K562 (cell line): Measurements from ENCODE around the gene HOXB5. TPM values are rescaled to one million over a fixed set of nuclear protein-coding genes. Genes with fewer than 3 reads are reported as not detected.

Experiments used
- ARNT ChIP-seq, 2 experiments: fragments of 450-650 bp; IDR thresholded peaks; 2 replicates each; pipeline ENCODE4 v1.6.1; 2016; ENCODE audit warnings: mild to moderate bottlenecking in 1 of 2
- CBFA2T3 ChIP-seq: fragments of 450-650 bp; IDR thresholded peaks from 2 replicates; pipeline ENCODE4 v1.6.1; 2017
- FOXP1 ChIP-seq: sonication (generic); formaldehyde crosslinking; IDR thresholded peaks from 2 replicates; pipeline ENCODE4 v1.8.0; 2022; ENCODE audit warnings: mild to moderate bottlenecking, missing genetic modification reagents
- HMG20B ChIP-seq: fragments of 250-450 bp; sonication (Bioruptor Pico); IDR thresholded peaks from 2 replicates; pipeline ENCODE4 v1.5.0; 2021; ENCODE audit warnings: mild to moderate bottlenecking
- LARP7 ChIP-seq: fragments of 450-650 bp; IDR thresholded peaks from 2 replicates; pipeline ENCODE4 v1.6.1; 2016
- MECOM ChIP-seq: fragments of 250-450 bp; sonication (Bioruptor Pico); IDR thresholded peaks from 2 replicates; pipeline ENCODE4 v1.8.0; 2022; ENCODE audit warnings: inconsistent platforms
- RB1 ChIP-seq: fragments of 450-650 bp; IDR thresholded peaks from 2 replicates; pipeline ENCODE4 v1.6.1; 2017; ENCODE audit warnings: low read depth, mild to moderate bottlenecking
- TAF7 ChIP-seq: fragments of 450-650 bp; IDR thresholded peaks from 2 replicates; pipeline ENCODE4 v1.6.1; 2016; ENCODE audit warnings: missing genetic modification characterization, missing compliant biosample characterization
- TARDBP ChIP-seq: fragments of 450-650 bp; IDR thresholded peaks from 2 replicates; pipeline ENCODE4 v1.6.1; 2016
- U2AF2 ChIP-seq: fragments of 200-400 bp; formaldehyde crosslinking; optimal IDR thresholded peaks from 2 replicates; pipeline ENCODE3; 2017; ENCODE audit warnings: low read depth, mild to moderate bottlenecking, low read length
- XRCC4 ChIP-seq: IDR thresholded peaks from one replicate; pipeline ENCODE4 v1.6.1; 2011; ENCODE audit not compliant: insufficient read depth, insufficient read length; ENCODE audit errors: extremely low read depth
- ZNF134 ChIP-seq: fragments of 250-450 bp; sonication (Bioruptor Pico); conservative IDR thresholded peaks from 2 replicates; pipeline ENCODE4 v1.4.0; 2020
- ZNF282 ChIP-seq: sonication (generic); formaldehyde crosslinking; IDR thresholded peaks from 2 replicates; pipeline ENCODE4 v1.8.1; 2023; ENCODE audit warnings: missing genetic modification reagents
- ZNF551 ChIP-seq: fragments of 250-450 bp; sonication (Bioruptor Pico); IDR thresholded peaks from 2 replicates; pipeline ENCODE4 v1.5.0; 2021; ENCODE audit warnings: mild to moderate bottlenecking, moderate library complexity
- ZNF778 ChIP-seq: fragments of 450-650 bp; formaldehyde crosslinking; IDR thresholded peaks from 2 replicates; pipeline ENCODE4 v1.4.0; 2020; ENCODE audit warnings: mild to moderate bottlenecking, moderate library complexity
- polyA plus RNA-seq, 8 experiments: library from polyadenylated mRNA; depleted of rRNA in 4 of 8; stranded (reverse) in 5 of 8; unstranded in 3 of 8; fragments of >200 nt; fragmentation: Nextera tagmentation in 2 of 8; fragmentation: Illumina TruSeq in 1 of 8; extraction: Ambion mirVana in 2 of 8; extraction: Trizol in 1 of 8; gene quantifications; 2 replicates each; pipeline versions ENCODE4 v1.2.1 to v1.2.3, GENCODE V29; 2011 to 2014; ENCODE audit warnings: inconsistent platforms in 1 of 8, missing spikeins in 1 of 8
- total RNA-seq, 7 experiments: library from RNA; depleted of rRNA in 6 of 7; stranded (reverse); fragments of >200 nt in 6 of 7; fragmentation: Illumina TruSeq in 2 of 7; extraction: Trizol in 2 of 7; gene quantifications; 2 replicates each; pipeline versions ENCODE4 v1.2.1 to v1.2.3, GENCODE V29; 2011 to 2021; ENCODE audit warnings: low replicate concordance in 1 of 7
- TF ChIP-seq, protein P1 (sequence below): fragments of 250-450 bp; sonication (Bioruptor Pico); IDR thresholded peaks from 2 replicates; pipeline ENCODE4 v1.8.0; 2021; ENCODE audit warnings: borderline replicate concordance, mild to moderate bottlenecking, moderate library complexity; ENCODE audit not compliant: poor library complexity, severe bottlenecking
- TF ChIP-seq, protein P2 (sequence below): sonication (generic); formaldehyde crosslinking; IDR thresholded peaks from 2 replicates; pipeline ENCODE4 v1.8.0; 2022; ENCODE audit warnings: mild to moderate bottlenecking, missing genetic modification reagents
- TF ChIP-seq, protein P3 (sequence below): fragments of 450-650 bp; formaldehyde crosslinking; IDR thresholded peaks from 2 replicates; pipeline ENCODE4 v1.4.0; 2020; ENCODE audit warnings: mild to moderate bottlenecking, moderate library complexity
- TF ChIP-seq, protein P4 (sequence below): fragments of 250-450 bp; sonication (Bioruptor Pico); IDR thresholded peaks from 2 replicates; pipeline ENCODE4 v1.5.0; 2021
- TF ChIP-seq, protein P5 (sequence below): sonication (generic); formaldehyde crosslinking; IDR thresholded peaks from 2 replicates; pipeline ENCODE4 v1.8.0; 2023; ENCODE audit warnings: missing genetic modification reagents, mild to moderate bottlenecking, borderline replicate concordance

Gene HOXB5
- total and polyA plus RNA-seq, 9 of the 15 experiments (the other 6 are each of a cell fraction or from before 2014, with no cell fraction given), result 0.24 to 2.7 (median 0.65) TPM

DNA sequence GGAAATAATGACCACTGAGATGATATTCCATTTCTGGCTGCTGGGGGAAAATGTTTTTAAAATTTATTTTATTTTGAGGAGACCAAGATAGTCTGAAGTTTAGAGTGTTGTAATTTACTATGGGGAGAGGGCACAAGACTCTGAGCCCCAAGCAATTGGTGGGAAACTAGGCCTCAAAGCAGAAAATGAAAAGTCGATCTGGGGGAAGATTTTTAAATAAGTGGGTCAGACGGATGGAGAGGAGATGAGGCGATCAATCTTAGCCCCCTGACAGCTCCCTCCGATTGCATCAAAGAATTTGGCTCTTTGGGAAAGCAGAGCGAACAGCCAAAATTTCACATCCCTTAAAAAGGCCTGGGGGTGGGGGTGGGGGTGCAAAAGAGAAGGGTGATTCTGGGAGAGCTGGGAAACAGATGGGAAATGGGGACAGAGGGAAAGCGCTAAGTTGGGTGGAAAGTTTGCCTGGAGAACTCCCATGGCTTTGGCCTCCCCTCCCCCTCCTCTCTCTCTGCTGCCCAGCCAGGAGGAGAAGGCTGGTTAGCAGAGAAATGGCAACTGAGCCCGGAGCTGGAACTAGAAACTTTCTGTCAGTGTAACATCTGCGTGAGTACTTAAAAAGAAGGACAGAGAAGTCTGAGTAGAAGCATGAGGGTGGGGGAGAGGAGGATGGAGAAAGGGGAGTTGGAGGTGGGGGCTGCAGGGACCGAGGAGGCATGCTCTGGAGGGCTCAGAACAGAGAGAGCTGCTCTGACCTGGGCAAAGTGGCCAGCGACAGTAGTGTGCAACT, 47.2 kb downstream of the HOXB5 start (continued):
- TF ChIP-seq, protein P1, sequence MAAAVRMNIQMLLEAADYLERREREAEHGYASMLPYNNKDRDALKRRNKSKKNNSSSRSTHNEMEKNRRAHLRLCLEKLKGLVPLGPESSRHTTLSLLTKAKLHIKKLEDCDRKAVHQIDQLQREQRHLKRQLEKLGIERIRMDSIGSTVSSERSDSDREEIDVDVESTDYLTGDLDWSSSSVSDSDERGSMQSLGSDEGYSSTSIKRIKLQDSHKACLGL, result no peak
- TF ChIP-seq HMG20B (CRISPR knock-in tag), result peak; percentile 56; the same call in 1 of the 2 replicates
- no peak for TF ChIP-seq MECOM (CRISPR knock-in tag)
- 0 out of 2 replicates have a peak, but pooled peaks have one; percentile 50 for TF ChIP-seq LARP7
- TF ChIP-seq TARDBP, result no peak
- TF ChIP-seq ZNF134 (CRISPR knock-in tag), result no peak
- TF ChIP-seq, protein P2, sequence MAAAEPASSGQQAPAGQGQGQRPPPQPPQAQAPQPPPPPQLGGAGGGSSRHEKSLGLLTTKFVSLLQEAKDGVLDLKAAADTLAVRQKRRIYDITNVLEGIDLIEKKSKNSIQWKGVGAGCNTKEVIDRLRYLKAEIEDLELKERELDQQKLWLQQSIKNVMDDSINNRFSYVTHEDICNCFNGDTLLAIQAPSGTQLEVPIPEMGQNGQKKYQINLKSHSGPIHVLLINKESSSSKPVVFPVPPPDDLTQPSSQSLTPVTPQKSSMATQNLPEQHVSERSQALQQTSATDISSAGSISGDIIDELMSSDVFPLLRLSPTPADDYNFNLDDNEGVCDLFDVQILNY (CRISPR knock-in tag), result no peak
- no peak for TF ChIP-seq CBFA2T3
- no peak for TF ChIP-seq ZNF282
- TF ChIP-seq, protein P3, sequence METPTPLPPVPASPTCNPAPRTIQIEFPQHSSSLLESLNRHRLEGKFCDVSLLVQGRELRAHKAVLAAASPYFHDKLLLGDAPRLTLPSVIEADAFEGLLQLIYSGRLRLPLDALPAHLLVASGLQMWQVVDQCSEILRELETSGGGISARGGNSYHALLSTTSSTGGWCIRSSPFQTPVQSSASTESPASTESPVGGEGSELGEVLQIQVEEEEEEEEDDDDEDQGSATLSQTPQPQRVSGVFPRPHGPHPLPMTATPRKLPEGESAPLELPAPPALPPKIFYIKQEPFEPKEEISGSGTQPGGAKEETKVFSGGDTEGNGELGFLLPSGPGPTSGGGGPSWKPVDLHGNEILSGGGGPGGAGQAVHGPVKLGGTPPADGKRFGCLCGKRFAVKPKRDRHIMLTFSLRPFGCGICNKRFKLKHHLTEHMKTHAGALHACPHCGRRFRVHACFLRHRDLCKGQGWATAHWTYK (CRISPR knock-in tag), result peak; percentile 16; the same call in 1 of the 2 replicates
- no peak for TF ChIP-seq XRCC4
- TF ChIP-seq ZNF778, result no peak
- no peak for TF ChIP-seq FOXP1 (CRISPR knock-in tag)
- TF ChIP-seq ARNT (IDR thresholded peaks at IDR 0.05), result no peak
- TF ChIP-seq, protein P4, sequence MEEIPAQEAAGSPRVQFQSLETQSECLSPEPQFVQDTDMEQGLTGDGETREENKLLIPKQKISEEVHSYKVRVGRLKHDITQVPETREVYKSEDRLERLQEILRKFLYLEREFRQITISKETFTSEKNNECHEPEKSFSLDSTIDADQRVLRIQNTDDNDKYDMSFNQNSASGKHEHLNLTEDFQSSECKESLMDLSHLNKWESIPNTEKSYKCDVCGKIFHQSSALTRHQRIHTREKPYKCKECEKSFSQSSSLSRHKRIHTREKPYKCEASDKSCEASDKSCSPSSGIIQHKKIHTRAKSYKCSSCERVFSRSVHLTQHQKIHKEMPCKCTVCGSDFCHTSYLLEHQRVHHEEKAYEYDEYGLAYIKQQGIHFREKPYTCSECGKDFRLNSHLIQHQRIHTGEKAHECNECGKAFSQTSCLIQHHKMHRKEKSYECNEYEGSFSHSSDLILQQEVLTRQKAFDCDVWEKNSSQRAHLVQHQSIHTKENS, result no peak
- TF ChIP-seq, protein P5, sequence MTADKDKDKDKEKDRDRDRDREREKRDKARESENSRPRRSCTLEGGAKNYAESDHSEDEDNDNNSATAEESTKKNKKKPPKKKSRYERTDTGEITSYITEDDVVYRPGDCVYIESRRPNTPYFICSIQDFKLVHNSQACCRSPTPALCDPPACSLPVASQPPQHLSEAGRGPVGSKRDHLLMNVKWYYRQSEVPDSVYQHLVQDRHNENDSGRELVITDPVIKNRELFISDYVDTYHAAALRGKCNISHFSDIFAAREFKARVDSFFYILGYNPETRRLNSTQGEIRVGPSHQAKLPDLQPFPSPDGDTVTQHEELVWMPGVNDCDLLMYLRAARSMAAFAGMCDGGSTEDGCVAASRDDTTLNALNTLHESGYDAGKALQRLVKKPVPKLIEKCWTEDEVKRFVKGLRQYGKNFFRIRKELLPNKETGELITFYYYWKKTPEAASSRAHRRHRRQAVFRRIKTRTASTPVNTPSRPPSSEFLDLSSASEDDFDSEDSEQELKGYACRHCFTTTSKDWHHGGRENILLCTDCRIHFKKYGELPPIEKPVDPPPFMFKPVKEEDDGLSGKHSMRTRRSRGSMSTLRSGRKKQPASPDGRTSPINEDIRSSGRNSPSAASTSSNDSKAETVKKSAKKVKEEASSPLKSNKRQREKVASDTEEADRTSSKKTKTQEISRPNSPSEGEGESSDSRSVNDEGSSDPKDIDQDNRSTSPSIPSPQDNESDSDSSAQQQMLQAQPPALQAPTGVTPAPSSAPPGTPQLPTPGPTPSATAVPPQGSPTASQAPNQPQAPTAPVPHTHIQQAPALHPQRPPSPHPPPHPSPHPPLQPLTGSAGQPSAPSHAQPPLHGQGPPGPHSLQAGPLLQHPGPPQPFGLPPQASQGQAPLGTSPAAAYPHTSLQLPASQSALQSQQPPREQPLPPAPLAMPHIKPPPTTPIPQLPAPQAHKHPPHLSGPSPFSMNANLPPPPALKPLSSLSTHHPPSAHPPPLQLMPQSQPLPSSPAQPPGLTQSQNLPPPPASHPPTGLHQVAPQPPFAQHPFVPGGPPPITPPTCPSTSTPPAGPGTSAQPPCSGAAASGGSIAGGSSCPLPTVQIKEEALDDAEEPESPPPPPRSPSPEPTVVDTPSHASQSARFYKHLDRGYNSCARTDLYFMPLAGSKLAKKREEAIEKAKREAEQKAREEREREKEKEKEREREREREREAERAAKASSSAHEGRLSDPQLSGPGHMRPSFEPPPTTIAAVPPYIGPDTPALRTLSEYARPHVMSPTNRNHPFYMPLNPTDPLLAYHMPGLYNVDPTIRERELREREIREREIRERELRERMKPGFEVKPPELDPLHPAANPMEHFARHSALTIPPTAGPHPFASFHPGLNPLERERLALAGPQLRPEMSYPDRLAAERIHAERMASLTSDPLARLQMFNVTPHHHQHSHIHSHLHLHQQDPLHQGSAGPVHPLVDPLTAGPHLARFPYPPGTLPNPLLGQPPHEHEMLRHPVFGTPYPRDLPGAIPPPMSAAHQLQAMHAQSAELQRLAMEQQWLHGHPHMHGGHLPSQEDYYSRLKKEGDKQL (CRISPR knock-in tag), result no peak
- no peak for TF ChIP-seq ZNF551 (CRISPR knock-in tag)
- no peak for TF ChIP-seq RB1
- TF ChIP-seq TAF7 (tag), result 0 out of 2 replicates have a peak, but pooled peaks have one; percentile 32
- TF ChIP-seq U2AF2, result no peak
